HG02870 (cell line): ENCODE data around the gene ANXA9.

Source experiments
- ATAC-seq: cut with Tn5 transposase; IDR thresholded peaks from one replicate; pipeline ENCODE4 v1.9.1; 2021; ENCODE audit warnings: mild to moderate bottlenecking, moderate library complexity; ENCODE audit not compliant: unreplicated experiment

Gene ANXA9, protein sequence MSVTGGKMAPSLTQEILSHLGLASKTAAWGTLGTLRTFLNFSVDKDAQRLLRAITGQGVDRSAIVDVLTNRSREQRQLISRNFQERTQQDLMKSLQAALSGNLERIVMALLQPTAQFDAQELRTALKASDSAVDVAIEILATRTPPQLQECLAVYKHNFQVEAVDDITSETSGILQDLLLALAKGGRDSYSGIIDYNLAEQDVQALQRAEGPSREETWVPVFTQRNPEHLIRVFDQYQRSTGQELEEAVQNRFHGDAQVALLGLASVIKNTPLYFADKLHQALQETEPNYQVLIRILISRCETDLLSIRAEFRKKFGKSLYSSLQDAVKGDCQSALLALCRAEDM

DNA sequence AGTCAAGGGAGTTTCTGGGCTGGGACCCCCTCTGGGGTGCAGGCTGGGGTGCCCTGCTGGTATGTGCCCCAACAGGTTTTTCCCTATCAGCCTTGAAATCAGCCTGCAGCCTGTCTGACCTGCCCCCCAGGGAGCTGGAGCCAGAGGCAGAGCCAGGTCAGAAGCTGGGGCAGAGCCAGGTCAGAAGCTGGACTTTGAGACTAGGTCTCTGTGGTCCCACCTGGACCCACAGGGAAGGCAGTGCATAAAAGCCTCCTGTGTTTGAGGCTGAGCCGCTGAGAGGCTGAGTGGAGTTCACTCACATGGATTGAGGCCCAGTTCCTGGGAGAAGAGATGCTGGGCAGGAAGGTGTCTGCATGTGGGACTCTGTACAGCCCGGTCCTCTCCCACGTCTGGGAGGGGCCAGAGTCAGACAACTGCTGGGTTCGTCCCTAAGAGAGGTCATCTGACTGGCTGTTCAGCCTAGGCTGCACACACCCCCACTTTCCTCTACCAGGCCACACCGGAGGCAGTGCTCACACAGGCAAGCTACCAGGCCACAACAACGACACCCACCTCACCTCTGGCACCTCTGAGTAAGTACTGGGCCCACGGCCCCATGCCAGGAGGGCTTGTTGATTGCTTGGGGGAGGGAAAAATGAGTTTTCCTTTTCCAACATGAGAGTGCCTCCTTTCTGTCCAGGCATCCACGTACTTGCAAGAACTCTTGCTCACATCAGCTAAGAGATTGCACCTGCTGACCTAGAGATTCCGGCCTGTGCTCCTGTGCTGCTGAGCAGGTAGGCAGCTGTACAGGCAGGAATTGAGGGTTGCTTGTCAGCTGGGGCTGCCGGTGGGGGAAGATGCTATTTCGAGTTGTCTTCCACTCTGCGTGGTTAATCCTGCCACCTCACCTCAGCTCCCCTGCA, at the start of gene ANXA9:
ANXA9 (plus strand) TSS at position 488 of the 908 bp plus-strand sequence. CDS start 814 bp downstream, outside the sequence.
- ATAC-seq = no peak

DNA sequence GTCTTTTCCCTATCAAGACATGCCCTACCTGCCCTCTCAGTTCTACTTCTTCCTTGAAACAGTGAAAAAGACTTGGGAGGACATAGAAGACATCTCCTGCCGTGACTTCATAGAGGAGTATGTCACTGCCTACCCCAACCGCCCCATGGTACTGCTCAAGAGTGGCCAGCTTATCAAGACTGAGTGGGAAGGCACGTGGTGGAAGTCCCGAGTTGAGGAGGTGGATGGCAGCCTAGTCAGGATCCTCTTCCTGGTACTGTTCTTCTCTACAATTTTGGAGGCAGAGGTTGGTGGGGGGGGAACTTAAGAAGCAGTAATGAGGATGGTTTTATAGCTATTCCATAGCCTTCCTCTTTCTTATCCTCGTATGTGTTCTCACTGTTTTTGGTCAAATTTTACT, 37.2 kb upstream of the ANXA9 start:
- no peak for ATAC-seq

DNA sequence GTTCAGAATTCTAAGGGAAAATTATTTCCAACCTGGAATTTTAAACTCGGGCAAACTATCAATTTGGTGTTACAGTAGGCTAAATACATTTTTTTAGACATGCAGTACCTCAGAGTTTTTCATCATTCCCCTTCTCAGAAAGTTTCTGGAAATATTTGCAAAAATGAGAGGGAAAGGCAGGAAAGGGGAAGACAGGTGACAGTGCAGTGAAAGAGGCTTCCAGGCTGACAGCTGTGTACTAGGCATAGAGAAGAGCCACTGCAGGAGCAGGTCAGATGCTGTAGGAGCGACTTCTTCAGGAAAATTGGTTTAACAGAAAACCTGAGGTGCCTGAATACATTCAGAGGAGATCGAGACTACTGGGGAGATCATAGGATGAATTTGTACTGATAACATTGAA, 27.4 kb upstream of the ANXA9 start:
- ATAC-seq = no peak

DNA sequence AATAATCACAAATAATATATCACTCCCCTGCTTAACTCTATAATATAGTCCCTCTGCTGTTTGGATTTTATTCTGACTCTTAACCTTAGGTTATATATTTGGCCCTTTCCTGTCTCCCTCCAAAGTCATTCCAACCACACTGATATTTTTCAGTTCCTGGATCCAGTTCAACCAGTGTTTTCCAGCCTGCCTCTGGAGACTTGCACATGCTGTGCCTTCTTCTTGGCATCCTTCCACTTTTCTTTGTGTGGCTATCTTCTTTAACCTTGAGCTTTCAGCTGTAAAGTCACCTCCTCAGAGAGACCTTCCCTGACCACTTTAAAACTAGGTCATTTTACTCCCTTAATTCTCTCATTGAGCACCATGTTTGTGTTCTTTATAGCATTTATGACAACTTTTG, 26.8 kb upstream of the ANXA9 start:
- ATAC-seq = no peak

DNA sequence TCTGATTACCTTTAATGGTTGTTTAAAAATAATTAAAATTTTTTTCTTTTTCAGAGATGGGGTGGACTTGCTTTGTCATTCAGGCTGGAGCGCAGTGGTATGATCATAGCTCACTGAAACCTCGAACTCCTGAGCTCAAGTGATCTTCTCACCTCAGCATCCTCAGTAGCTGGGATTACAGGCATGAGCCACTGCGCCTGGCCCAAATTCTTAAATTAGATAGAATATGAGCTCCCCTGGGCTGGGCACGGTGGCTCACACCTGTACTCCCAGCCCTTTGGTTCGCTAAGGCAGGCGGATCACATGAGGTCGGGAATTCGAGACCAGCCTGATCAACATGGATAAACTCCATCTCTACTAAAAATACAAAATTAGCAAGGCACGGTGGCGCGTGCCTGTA, 24.4 kb upstream of the ANXA9 start:
- no peak for ATAC-seq

DNA sequence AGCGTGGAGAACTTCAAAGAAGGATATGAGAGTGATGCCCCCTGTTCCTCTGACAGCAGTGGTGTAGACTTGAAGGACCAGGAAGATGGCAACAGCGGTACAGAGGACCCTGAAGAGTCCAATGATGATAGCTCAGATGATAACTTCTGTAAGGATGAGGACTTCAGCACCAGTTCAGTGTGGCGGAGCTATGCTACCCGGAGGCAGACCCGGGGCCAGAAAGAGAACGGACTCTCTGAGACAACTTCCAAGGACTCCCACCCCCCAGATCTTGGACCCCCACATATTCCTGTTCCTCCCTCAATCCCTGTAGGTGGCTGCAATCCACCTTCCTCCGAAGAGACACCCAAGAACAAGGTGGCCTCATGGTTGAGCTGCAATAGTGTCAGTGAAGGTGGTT, 21.4 kb upstream of the ANXA9 start:
- ATAC-seq = no peak

DNA sequence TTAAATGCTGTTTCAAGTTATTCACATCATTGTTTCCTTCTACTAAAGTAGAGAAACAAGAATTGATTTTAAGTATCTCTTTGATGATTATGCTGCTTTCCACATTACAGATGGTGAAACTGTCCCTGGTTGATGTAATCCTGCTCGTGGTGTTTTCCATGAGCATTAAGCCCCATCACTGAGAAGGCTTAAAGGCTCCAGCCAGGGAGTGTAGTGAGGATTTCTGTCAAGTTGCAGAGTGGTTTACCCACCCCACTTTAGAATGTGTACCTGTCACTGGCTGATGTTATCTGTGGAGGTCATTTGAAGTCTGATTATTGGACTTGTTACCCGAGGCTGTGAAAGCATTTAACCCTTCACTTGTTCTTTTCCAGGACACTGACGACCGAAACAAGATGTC, 20.3 kb upstream of the ANXA9 start:
- ATAC-seq = no peak

DNA sequence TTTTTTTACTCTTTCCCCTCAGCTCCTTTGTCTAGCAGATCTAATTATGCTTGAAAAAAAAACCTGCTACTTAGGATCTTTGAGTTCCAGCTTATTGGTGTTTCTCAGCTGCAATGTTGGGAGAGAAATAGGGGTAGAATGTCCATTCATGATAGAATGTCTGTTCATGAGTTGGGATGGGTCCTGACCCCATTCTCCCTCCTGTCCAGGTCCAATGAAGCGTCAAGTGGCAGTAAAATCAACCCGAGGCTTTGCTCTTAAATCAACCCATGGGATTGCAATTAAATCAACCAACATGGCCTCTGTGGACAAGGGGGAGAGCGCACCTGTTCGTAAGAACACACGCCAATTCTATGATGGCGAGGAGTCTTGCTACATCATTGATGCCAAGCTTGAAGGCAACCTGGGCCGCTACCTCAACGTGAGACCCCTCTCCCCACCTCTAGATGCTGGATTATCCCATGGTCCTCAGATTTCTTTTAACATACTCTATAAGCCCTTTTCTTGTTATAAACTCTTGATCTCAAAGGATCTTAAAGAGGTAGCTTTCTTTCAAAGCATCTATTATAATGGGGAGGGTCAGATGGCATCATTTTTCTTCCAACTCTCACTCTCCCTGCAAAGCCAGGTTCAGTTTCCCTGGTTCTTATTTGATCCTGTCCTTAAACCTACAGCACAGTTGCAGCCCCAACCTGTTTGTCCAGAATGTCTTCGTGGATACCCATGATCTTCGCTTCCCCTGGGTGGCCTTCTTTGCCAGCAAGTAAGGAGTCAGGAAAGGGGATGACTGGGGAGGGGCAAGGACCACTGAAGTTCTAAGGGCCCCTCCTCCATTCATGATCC, 18.6 kb upstream of the ANXA9 start:
- no peak for ATAC-seq

DNA sequence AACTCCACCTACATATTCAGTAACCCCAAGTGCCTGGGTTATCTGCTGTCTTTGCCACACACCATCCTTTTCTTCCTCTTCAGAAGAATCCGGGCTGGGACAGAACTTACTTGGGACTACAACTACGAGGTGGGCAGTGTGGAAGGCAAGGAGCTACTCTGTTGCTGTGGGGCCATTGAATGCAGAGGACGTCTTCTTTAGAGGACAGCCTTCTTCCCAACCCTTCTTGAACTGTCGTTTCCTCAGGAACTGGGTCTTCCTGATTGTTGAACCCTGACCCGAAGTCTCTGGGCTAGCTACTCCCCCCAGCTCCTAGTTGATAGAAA, 18.0 kb upstream of the ANXA9 start:
- ATAC-seq = no peak

DNA sequence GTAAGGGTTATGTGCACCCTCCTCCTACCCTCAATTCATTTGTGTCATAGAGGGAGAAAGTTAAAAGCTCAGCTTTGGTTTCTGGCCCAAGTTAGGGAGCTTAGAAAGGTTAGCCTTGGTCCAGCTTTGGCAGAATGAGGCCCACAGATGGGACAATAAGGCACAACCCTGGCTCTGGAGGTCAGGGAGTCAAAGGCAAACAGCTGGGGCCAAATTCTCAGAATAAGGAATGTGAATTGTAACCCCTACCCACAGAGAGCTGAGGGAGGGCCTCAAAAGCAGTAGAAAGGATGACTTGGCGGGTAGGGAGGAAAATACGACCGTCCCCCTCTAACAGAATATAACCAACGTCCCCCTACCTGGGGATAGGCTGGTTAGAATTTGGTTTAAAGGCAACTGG, 16.5 kb upstream of the ANXA9 start:
- ATAC-seq = no peak

DNA sequence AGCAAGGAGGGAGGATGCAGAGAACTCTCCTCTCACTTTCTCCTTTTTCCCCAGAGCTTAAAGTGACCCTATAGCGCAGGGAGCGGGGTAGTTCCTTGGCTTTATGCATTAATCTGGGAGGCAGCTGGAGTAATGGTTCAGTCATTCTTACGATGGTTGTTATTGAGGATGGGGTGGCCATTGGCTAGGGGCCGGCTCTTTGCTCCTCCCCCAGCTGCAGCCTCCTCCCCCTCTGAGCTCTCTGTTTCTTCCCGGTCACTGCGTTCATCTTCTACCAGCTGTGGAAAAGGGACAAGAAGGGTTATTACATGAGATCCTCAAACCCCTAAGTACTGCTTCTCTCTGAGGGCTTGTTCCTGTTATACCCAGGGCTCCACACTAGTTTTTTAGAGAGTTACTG, 16.1 kb upstream of the ANXA9 start:
- ATAC-seq = no peak

DNA sequence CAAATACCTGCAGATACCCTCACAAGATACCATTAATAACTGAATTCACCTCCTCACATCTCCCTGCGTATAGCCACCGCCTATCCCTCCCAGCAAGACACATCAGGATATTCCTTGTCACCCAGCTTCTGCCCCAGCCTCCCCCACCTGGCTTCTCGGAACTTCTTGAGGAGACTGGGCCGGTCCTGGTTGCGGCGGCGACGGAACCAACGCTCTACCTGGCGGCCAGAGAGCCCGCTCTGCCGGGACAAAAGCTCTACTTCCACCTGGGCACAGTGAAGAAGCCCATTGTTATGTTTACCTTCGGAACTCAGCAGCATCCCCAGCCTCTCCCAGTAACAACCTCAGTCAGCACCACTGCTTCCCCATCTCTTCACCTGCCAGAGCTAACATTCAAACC, 14.2 kb upstream of the ANXA9 start:
- no peak for ATAC-seq

DNA sequence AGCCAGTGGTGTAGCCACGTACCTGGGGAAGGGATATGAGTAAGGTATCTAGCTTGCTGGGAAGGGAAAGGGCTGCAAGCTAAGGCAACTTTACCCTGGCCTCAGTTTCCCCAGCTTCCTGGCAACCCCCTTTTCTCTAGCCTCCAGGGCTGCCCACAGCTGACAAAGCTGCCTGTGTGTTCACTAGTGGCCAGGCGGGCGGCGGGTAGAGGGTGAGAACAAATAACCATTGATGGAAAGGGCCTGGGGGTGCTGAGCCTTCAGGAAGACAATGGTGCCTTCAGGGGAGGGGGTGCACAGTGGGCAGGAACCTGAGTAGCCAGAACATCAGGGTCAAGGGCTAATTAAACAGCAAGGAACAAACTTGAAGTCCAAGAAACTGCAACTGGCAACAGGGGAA, 13.6 kb upstream of the ANXA9 start:
- no peak for ATAC-seq

DNA sequence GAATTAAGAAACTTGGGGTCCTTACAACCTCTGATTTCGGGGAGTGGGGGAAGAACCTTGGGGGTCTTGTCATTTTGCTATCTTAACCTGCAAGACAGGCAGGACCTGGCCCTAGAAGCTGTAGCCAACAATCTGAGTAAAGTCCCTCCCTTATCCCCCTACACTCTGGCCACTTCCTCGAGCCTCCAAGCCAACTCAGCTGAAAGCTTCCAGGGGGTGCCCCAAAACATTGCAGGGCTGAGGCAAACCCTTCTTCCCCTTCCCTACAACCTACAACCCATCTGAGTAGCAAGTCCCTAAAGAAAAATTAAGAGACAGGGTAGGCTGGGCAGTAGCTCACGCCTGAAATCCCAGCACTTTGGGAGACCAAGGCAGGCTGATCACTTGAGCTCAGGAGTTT, 12.5 kb upstream of the ANXA9 start:
- no peak for ATAC-seq

DNA sequence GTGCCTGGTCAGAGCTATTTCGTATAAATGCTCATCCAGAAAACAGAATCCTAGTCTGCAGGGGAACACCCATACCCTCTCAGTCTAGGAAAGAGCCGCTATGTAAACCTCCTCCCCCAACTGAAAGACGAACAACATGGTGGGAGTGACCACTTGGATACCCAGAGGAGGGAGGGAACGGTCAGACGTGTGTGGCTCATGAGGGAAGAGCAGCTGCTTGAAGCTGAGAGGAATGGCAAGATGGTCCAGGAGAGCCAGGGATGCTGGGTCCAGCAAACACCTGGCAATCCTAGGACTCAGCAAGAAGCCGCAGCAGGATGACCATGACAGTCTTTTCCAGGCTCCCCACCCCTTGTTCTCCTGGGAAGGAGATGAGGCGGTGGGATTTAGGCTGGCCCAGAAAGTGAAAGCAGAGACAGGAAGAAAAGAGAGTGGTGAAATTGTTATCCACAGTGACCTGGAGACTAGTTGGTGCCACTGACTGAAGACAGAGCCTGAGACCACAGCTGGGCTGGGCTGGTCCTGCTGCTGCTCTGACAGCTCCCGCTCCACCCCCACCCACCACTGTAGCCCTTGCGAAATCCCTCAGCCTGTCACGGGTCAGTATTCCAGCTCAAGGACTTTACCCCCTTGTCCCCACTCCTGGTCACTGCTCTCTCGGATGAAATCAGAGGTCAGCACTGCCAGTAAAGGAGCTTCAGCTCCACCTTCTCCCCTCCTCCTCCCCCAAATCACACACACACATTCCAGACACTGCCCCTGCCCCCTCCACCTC, 11.1 kb upstream of the ANXA9 start:
- ATAC-seq = no peak

DNA sequence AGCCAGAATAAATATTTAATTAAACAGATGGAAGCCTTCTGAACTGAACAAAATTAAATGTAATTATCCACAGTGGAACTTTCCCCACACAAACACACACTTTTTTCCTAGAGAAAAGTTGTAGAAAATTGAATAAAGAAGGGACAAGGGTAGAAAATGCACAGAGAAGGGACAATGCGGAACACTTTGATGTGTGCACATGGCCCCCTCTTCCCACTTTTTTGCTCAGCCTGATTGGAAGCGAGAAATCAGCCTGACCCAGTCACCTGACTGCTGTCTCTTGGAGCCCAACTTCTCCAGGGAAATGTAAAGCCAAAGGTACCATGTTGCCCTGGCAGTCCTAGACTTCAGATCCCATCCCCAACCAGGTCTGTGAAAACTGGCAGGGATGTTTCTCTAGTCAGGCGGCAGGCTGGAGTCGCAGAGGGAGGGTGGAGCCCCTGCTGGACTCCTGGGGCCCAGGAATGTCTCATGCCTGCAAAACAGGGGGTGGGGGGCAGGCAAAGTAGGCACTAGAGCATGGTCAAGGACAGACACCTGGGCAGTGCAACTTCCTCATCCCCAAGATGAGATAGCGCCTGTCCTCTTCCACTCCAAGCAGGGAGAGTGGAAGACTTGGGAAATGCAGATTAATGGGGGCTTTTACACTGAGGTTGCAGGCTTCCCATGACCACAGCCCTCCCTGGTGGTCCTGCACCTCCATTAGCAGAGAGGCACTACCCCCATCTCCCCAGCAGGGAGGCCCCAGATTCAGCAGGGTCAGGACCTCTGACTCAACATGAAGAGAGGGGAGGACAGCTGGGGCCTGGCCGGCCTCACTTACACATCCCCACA, 10.3 kb upstream of the ANXA9 start:
- no peak for ATAC-seq

DNA sequence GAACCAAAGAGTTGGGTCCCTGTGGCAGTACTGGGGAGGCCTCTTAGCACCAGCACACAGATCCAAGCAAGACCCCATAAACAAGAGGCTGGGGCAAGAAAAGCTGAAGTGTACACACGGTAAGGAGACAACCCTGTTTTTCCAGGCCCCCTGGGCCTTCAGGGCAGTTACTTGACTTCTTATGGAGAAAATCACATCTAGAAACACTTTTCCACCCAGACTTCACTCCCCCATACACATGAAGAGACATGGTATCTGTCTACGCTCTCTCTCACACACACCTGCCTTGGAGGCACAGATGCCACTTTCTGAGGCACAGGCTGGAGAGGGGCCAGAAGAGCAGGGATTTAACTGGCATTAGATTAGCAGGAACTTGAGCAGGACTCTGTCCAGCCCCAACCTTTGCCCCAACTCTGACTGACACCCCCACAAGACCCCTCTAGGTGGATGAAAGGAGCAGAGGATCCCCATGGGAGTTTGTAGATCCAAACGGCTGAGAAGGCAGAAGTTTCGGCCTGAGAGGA, 9.6 kb upstream of the ANXA9 start:
- no peak for ATAC-seq

DNA sequence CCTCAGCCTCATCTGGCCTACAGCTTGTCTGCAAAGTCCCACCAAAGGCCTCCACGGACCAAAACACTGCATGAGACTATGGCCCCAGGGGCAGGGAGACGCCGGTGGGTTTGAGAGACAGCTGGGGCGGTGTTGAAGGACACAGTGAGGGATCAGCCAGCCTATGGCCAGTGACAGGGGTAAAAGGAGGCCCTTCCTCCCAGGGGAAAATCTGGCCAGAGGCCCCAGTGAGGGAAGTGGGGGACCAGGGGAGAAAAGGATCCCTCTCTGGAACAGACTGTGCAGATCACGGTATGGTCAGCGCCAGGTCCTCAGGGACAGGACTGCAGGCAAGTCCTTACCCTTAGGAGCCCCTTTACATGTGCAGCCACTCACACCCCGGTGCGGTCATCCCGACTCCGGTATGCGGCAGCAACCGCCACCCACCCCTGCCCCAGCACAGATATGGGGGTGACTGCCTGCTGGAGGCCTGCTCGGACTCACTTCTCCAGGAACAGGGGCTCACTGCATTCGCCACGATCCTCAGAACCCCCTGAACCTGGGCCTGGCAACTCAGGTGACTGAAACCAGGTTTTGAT, 8.7 kb upstream of the ANXA9 start:
- no peak for ATAC-seq
